ENCODE data around the gene ARHGAP36. TPM values are rescaled to one million over a fixed set of nuclear protein-coding genes. Genes with fewer than 3 reads are reported as not detected.

Gene ARHGAP36, protein sequence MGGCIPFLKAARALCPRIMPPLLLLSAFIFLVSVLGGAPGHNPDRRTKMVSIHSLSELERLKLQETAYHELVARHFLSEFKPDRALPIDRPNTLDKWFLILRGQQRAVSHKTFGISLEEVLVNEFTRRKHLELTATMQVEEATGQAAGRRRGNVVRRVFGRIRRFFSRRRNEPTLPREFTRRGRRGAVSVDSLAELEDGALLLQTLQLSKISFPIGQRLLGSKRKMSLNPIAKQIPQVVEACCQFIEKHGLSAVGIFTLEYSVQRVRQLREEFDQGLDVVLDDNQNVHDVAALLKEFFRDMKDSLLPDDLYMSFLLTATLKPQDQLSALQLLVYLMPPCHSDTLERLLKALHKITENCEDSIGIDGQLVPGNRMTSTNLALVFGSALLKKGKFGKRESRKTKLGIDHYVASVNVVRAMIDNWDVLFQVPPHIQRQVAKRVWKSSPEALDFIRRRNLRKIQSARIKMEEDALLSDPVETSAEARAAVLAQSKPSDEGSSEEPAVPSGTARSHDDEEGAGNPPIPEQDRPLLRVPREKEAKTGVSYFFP
- total RNA-seq, result not detected in 2 replicates

GRCh38 chrX:131058136-131058868 is at the start of gene ARHGAP36:
Gene ARHGAP36, plus strand, starts transcription at chrX:131058346. Its CDS starts 23,320 bp downstream, at chrX:131081666.

Other genes starting within 250 kb of the ARHGAP36 start
- 9.6 and 10.1 TPM in 2 replicates for gene ENOX2, start 155.1 kb upstream of the ARHGAP36 start, total RNA-seq
- 0.14 TPM in 1 of 2 replicates, not detected in the other for gene IGSF1, start 231.0 kb downstream of the ARHGAP36 start, total RNA-seq

Measured in smooth muscle cell of the umbilical artery (primary cell).